CD1c-positive myeloid dendritic cell (primary cell): Measurements from ENCODE around the gene DGKI.

Experiments
- DNase-seq: peaks from one replicate; pipeline ENCODE4 v3.0.0-alpha.2; 2016; ENCODE audit errors: extremely low spot score

The DGKI gene

GRCh38 chr7:137846827-137847567 is at the start of gene DGKI:
Gene DGKI, minus strand, starts transcription at chr7:137846974.
- no peak for DNase-seq

- no peak for DNase-seq
Observed at GRCh38 chr7:137895301-137896221, 48.8 kb upstream of the DGKI start.

DNA sequence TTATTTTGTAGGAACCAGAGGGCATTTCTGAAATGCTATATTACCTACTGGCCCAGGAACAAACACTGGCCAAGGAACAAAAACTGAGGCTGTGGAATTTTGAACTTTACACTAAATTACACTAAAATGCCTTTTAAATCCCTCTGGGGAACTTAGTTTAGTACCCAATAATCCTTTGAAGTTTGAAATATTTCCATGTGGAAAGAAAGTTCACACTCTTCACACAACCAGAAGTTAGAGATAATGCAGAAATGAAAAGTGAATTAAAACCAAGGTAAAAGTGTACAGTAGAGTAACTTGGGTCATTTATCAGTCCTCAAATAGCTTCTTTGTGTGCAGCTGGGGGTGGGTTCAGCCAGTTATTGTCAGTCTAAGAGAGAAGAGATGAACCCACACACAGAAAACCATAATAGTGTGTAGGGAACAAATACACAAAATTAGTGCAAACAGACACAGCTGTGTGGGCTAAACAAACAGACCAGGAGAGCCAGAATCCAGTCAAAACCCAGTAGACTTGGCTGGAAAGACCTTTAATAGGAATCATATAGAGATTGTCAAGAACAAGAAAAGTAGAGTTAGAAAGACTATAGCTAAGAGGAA is 46.5 kb upstream of the DGKI start:
- no peak for DNase-seq

DNA sequence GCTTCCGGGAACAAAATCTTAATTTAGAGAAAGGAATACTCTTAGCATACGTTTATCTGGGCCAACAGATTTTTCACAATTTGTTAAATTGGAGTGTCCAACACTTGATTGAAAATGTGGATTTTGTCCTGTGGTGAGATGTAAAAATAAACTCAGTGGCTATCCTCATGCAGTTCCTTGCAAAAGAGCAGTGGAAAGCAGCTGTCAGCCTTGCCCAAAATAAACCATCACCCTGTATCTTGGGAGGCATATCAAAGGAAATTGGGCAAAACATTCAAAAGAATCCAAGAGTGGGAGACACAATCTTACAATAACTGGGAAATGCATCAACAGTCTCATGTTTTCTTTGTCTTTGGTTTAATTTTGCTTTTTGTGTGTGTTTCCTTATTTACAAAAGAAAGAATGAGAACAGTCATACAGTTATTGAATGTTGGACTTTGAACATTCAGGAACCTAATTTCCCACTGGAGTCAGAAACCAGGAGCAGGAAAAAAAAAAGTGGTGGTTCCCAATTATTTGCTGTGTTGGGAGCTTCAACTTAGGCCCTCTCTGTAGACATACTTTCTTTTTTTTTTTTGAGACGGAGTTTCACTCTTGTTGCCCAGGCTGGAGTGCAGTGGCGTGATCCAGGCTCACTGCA is 44.4 kb upstream of the DGKI start:
- no peak for DNase-seq

DNA sequence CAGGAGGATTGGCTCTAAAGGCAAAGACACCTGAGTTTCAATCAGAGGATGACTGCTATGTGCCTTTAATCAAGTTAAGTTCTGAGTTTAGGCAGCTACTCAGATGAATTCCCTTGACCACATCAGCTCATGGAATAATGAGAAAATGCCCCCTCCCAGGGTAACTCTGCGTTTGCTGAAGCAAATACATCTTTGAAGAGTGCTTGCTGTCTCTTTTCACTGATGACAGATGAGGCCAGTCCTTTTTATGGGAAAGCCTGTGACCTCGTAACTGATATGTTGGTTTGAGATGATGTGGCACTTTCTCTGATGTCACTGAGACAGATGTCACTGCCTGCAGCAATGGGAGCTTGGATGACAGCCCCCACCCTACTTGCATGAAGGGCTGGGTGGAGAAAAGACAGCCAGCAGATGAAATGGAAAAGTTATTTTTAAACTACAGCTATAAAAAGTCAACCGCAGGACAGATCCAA is 43.7 kb upstream of the DGKI start:
- no peak for DNase-seq

GRCh38 chr7:137888241-137888640 is 41.5 kb upstream of the DGKI start:
- DNase-seq, result no peak

DNA sequence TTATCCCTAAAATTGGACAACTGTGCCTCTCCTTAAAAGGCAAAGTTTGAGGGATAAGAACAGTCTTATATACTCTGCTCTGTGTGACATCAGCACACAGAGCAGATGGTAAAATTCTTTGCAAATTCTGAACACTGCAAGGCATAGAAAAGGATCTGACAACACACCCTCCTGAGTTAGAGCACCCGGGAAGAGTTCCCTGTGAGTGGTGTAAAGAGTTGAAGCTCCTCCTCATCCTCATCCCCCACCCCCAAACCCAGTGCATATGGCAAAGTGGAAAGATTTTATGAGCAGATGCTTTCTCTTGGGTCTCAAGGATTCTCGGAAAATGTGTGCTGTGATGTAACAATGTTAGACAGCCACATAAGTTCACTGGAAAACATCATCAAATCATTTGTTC is 40.0 kb upstream of the DGKI start:
- no peak for DNase-seq

DNA sequence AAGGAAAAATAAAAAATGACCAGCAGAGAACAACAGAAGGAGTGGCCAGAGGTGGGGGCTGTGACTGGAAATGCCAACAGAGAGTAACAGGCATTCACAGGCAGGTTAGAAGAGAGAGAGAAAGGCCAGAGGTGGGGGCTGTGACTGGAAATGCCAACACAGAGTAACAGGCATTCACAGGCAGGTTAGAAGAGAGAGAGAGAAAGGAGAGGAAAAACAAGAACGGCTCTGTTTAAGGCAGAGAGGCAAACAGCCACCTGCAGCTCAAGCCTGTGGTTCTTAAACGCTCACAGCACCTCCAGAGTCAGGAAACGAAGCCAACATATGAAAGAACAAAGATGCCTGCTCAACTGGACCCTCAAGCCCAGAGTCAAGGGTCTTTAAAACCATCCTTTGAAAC is 39.5 kb upstream of the DGKI start:
- DNase-seq, result no peak

DNA sequence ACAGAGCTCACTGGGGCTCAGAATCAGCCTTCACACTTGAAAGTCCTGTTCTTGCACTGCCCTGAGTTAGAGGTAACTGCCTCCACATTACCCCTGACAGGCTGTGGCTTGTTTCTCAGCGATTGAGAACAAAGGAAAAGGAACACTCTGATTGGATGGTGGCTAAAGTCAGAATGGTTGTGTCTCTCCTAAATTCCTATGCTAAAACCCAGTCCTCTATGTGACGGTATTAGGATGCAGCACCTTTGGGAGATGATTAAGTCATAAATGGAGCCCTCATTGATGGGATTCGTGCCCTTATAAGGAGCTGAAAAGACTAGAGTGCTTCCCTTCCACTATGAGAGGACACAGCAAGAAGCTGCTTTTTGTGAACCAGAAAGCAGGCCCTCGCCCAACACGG is 38.9 kb upstream of the DGKI start:
- no peak for DNase-seq

DNA sequence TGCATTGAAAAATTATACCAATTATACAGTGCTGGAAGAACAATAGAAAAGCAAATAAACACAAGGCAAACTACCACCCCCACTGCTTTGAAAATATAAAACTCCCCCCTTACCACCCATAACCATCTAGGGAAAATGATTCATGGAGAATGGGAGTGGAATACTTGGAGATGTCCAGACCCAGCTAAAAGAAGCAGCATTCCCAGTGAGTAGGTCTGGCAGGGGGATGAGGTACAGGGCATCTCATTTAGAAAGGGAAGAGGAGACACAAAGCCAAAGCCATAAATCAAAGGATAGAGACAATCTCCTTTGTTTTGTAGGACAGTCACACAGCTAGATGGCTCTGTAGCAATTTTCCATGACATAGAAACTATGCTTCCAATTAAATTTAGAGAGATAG is 36.0 kb upstream of the DGKI start:
- no peak for DNase-seq

GRCh38 chr7:137882261-137882668 is 35.5 kb upstream of the DGKI start:
- DNase-seq, result no peak

DNA sequence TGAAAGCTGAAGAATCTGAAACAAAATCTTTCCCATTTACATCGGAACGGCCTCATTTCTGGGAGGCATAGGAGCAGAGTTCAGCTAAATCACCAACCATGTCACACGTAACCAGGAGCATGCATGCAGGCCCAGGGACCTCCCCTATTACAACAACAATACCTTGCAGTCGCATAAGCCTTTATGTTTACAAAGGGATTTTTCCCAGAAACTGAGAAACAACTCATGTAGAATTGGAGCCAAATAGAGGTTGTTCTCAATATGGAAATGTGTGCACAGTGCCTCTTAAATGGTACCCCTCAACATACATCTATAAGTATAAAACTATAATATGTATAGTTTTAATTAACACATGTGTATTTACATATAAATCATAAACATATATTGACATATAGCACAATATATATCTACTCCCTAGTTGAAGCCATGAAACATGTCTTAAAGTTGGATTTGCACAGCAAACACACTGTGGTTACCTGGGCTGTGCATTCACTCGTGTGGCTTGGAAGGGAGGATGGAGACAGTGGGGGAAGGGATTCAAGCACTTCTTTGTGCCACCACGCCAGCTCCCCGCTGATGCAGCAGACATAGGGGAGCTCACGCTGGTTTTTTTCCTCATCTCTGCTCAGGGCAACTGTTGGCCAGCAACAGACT is 35.0 kb upstream of the DGKI start:
- DNase-seq, result no peak

GRCh38 chr7:137880432-137880831 is 33.7 kb upstream of the DGKI start:
- DNase-seq, result no peak

- no peak for DNase-seq
Observed at GRCh38 chr7:137879357-137880158, 32.8 kb upstream of the DGKI start.

DNA sequence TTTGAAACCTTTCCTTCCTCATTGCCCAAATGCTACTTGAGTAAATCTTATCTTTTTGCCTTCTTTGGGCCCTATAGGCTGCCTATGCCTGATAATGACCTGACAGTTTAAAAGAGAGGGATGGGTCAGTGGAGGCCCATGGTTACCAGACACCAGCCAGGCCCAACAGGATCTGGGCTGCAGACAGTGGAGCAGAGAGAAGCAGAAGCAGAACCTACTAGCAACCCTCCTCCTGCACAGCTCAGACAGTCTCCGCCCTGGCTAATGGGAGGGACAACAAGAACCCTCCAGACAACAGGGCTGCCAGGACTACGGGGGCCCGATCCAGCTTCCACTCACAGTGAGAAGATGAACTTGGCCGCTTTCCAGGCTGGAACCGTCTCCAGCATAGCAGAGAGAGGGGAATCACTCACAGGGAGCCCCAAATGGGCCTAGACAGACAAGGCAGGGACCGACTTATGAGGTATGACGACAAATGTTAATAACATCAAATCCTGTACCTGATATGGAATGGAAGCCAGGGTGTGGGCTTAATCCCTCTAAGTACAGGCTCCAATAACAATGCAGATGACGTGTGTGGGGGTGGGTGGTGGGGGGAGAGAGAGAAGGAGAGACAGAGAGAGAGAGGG is 31.7 kb upstream of the DGKI start:
- DNase-seq, result no peak

- no peak for DNase-seq
Observed at GRCh38 chr7:137877027-137877675, 30.4 kb upstream of the DGKI start.

DNA sequence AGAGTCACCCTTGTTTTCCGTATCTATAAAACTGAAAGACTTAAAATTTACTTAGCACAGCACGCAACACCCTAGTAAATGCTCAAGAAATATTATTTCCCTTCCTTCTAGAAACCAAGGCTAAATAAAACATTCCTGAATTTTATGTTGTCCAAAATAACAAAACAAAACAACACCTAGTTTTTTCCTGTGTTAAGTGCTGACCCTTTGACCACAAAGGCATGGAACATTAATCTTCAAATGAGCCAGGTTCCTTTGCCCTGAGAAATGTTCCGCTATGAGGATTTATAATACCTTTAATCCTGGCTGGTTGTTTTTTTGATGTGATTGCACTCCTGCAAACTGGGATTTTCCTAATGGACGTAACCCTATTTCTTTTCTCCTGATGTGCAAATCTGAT is 29.0 kb upstream of the DGKI start:
- DNase-seq, result no peak

DNA sequence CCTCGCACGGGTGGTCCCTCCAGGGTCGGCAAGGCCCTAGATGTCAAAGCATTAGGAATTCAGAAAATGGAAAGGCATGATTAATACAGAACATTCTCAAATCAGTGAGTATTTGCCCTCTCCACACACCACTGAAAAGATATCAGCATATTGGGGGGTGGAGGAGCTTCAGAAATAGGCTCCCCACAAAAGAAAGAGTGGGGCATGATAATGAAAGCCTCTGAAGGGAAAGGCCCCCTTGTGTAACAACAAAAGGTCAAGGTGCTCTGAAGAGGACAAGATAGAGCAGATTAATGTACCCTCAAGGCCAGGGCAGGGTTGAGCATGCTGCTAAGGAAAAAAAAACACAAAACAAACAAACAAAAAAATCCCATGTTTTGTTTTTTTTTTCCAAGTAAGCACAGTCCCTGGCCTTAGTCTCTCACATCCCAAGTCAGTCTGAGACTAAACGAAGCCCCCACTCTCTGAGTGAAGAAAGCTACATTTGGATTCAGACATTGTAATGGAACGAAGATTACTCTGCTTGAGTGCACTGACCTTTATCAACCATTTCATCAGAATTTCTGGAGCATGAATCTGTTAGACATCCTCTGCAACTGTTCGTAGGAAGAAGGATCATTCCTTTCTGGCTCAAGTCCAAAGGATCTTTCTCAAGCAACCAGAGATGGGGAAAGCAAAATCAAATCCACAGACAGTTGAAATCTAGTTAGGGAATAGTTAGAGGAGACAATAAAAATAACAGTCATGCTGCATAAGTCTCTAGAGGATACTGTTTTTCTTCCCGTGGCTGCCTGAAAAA is 27.4 kb upstream of the DGKI start:
- no peak for DNase-seq

- no peak for DNase-seq
Observed at GRCh38 chr7:137873524-137873923, 26.8 kb upstream of the DGKI start.
